Measurements from ENCODE around the gene ALPP.
"Not testable (repeated sequence)": the region's sequence is repeated elsewhere in the genome, so short reads cannot be mapped to it uniquely, and the experiment has no call there.

The ALPP gene

DNA sequence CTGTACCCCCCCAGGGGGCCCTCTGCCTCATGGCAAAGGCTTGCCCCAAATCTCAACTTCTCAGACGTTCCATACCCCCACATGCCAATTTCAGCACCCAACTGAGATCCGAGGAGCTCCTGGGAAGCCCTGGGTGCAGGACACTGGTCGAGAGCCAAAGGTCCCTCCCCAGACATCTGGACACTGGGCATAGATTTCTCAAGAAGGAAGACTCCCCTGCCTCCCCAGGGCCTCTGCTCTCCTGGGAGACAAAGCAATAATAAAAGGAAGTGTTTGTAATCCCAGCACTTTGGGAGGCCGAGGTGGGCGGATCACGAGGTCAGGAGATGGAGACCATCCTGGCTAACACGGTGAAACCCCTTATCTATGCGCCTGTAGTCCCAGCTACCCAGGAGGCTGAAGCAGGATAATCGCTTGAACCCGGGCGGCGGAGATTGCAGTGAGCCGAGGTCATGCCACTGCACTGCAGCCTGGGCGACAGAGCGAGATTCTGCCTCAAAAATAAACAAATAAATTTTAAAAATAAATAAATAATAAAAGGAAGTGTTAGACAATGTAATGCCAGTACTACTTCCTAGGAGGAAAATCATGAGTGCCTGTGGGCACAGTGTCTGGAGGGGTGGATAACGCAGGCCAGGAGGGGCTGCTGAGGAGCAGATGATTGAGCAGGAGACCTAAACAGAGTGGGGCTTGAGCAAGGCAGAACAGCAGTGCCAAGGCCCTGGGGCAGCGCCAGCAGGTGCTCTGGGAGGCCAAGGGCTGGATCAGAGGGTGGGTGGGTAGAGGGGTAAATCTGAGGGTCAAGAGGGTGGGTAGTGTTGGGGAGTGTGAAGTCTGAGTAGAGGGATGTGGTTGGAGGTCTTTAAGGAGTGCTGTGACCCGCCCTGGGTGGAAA is 4.0 kb downstream of the ALPP start:
- DNase-seq: no peak

DNA sequence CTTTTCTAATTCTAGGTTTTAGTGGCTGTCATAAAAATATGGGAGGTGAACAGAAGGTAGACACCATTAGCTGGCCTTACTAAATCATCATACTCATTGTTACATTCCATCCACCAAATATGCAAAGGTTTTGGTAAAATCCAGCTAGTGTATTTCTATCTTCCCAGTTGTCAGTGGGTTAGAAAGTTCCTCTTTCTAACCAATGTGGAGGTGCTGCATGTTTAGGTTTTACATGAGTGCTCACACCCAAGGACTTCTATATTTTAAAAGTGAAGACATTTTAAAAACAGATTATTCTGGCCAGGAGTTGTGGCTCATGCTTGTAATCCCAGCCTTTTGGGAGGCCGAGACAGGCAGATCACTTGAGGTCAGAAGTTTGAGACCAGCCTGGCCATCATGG is 5.9 kb downstream of the ALPP start:
- DNase-seq: no peak

DNA sequence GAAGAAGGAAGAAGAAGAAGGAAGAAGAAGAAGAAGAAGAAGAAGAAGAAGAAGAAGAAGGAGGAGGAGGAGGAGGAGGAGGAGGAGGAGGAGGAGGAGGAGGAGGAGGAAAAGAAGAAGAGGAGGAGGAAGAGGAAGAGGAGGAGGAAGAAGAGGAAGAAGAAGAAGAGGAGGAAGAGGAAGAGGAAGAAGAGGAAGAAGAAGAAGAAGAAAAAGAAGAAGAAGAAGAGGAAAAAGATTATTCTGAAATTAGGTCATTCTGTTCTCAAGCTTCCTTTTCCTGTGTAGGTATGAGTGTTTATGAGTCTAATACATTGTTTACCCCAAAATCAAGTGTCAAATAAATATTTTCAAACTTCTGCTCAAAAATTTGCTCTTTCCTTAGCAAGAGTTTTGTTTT is 6.5 kb downstream of the ALPP start:
- DNase-seq: not testable (repeated sequence)

DNA sequence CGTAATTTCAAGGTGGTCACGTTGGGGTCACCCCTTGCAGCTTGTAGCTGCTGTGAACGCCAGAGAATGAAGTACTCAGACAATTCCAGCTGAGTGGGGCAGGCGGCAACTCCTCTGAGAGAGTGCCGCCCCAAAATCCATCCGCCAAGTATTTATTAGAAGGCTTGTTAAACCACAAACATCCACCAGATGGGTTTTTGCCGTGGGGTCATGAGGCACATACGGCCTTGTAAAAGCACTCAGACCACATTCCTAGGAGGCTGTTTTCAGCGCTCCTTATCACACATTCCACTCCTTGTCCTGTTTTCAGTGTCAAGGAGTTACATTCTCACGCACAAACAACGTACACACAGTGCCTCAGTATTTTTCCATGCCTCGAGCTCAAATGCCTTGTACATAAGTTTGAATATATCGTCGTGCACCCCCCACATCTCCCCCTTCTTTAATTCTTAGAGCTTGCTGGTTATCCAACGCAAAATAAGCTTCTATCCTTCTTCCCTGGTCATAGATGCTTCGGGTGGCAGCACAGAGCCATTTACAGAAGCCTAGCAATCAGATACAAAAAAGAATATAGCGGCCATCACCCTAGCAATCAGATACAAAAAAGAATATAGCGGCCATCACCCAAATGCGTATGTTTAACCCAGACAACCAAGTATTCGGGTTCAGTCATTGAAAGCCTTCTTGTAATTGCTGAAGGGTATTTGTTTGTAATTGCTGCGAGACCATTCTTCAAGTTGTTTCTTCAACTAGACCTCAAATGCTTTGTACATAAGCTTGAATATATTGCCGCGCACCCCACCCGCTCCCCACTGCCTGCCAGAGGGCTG is 7.3 kb downstream of the ALPP start:
- DNase-seq: no peak

DNA sequence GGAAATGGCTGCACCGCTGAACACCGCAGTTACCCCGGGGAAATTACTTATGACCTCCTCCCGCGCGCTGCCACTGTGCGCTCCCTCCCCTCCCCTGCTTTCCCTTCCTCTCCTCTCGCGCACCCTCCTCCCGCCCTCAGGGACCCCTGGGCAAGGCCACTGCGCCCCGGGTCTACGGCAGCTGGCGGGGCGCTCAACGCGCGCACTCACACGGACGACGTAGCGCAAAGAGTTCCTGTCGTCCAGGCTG is 7.9 kb downstream of the ALPP start:
- no peak for DNase-seq

DNA sequence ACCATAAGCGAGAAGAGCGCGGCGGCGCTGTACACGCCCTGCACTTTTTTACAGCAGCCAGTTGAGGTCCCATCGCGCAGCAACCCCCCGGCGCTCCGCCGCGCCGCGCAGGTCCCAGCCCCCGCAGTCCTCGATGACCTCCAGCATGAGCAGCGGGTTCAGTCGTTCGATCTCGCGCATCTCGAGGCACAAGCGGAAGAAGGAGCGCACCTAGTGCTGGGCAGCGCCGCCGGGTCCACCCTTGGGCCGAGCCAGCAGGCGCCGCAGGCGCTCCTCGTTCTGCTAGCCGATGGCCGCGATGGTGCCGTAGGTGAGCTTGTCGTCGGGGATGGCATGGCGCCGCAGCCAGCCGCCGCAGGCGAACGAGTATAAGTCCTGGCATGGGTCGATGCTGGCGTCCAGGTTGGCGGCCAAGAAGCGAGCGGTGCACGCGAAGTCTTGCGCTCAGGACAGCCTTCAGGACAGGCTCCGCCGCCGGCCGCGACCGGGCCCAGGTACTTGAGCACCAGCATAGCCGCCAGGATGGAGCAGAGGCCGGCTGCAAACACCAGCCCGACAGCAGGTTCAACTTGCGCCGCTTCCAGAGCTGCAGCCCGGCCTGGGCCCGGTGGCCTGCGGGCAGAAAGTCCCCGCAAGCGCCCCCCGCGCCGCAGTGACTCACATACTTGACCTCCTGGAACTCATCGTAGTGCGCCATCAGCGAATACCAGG is 8.3 kb downstream of the ALPP start:
- no peak for DNase-seq

DNA sequence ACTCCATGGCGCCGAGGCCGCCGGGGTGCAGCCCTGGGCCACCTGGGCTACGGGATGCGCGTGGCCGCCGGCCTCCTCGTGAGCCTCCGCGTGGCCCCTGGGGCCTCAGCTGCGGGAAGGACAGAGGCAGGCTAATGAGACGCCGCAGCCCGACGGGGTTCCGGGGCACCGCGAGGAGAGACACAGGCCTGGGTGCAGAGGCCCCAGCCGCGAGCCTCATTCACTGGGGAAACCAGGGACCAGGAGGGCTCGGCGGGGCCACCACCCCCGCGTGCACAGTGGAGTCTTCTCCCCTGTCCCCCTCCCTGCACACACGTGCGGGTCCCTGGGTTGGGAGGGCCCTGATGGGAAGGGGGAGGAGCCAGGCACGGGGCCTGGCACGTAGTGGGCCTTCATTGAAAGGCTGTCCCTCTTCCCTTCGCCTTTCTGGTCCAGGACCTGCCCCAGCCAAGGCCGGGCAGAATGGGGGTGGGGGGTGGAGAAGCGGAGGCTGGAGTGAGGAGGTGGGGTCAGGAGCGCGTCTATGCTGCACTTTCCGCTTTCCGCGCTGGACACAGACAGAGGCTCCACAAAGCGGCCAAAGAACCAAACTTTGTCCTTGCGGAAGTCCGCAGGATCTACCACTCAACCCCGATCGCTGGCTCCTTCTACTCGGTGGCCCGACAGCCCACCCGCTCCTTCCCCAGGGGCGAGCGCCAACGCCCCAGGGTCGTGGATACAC is 9.1 kb downstream of the ALPP start:
- no peak for DNase-seq

DNA sequence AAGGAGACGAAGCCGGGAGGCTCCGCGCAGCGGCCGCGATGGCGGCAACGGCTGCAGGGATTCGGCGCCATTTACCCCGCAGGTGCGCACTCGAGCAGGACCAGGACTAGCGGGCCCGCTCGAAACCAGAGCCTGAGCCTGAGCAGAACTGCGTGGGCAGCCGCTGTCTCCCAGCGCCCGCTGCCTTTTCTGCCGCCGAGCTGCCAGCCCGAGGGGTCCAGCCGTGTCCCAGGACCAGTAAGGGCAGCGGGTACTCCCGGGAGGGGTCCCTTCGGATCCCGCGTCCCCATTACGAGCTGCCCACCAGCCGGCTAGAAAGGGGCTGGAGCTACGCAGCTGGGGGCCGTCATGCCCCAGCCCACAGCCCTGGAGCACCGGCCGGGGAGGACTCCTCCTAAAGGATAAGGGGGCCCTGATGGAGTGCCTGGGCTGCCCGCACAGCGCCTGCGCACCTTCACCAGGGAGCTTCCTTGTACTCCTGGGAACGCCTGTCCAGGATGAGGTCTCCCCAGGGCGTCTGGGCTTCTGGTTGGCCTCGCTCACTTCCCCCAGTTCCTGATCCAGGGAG is 9.9 kb downstream of the ALPP start:
- DNase-seq: no peak

DNA sequence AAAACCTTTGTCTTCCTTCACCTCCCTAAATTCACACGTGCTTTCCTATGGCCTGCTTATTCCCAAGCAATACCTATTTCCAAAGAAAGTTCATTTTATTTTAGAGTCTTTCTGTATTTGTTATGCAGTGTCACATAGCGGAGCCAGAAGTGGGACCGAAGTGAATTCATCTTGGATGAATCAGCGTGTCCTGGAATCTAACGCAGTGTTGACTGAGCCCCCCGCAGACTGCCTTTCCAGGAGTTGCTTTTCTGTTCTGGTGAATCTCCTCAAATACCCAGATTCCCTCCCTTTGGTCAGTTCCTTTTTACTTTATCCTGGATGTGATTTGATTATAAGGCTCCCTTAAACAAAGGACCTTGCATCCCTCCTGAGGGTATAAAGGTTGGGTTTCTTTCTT is 10.8 kb downstream of the ALPP start:
- DNase-seq: no peak

DNA sequence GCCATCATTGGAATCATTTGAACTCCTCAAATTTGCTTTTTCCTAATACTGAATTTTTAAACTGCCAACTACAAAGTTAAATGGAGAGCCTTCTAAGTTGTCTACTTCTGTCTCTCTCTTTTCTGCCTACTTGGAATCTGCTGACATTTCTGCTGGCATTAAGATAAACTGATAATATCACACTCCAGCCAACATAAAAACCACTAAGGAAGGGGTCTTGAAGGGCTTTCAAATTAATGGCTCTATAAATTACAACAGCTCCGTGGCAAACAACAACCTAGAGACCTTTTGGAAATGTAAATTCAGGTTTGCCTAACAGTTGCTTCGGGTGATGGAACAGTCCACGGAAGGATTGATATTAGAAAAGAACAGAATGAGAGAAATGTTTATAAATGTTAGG is 12.1 kb downstream of the ALPP start:
- no peak for DNase-seq

DNA sequence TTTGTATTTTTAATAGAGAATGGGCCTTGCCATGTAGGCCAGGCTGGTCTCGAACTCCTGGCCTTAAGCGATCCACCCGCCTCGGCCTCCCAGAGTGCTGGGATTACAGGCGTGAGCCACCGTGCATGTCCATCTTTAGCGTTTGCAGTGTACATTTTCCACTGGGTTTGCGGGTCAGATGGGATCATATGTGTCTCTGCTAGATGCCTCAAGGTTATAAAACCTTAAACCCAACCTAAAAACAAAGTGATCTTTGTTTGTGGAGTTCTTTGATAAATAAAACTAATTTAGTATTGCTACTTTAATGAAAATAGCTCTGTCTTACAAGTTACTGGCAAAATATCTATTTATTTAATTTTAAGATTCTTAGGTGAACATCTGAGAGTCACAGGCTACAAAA is 15.0 kb downstream of the ALPP start:
- no peak for DNase-seq

DNA sequence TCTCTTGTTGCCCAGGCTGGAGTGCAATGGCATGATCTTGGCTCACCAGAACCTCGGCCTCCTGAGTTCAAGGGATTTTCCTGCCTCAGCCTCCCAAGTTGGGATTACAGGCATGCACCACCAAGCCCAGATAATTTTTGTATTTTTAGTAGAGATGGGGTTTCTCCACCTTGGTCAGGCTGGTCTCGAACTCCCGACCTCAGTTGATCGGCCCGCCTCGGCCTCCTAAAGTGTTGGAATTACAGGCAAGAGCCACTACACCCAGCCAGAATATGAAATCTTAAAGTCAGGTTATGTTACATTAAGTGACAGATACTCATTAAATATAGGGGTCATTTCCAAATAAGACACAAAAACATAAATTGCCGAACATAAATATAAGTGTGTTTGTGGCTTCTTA is 15.9 kb downstream of the ALPP start:
- not testable (repeated sequence) for DNase-seq

DNA sequence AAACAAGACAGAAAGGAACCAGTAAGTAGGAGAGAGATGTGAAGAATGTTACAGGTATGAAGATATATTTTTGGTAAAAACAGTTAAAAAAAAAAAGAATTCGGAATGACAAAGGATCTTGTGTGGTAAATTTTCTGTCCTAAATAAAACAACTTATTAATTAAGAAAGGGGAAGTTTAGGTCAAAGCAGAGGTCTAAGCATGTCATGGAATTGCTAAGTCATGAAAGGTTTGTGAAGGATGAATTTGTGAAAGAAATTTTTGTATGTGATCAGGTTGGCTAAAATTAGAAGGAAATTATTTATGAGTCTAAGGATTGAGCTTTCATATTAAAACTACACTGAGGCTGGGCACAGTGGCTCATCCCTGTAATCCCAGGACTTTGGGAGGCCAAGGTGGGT is 17.0 kb downstream of the ALPP start:
- DNase-seq: no peak

DNA sequence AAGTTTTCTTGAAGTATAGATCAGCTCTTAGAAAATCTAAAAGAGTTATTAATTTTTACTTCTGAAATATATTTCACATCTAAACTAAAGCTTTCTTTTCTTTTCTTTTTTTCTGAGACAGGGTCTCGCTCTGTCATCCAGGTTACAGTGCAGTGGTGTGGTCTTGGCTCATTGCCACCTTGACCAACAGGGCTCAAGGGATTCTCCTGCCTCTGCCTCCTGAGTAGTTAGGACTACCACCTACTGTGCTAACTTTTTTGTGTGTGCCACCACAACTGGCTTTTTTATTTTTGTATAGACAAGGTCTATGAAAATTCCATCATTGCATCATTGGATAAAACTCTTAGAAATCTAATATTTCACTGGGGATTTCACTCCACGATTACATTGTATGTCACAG is 18.1 kb downstream of the ALPP start:
- DNase-seq: no peak

DNA sequence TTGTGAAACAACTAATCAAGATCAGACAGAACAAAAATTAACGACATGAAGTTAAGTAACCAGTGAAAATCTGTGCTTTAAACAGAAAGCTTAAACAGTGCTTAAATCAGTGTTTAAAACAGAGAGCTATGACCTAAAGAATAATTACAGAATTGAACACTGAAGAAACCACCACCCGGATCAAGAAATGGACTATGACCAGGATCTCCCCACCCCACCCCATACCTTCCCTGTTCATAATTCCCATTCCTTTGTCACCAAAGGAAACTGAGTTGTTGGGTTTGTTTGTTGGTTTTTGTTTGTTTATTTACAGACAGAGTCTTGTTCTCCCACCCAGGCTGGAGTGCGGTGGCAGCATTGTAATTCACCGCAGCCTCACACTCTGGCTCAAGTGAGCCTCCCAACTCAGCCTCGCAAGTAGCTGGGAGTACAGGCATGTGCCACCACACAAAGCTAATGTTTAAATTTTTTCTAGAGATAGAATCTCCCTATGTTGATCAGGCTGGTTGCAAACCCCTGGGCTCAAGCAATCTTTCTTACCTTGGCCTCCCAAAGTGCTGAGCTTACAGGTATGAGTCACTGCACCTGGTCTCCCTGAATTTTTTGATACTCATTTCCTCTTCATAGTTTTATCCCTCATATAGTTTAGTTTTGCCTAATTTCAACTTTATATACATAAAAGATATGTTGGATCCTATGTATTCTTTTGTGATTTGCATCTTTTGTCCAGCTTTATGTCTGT is 19.9 kb downstream of the ALPP start:
- DNase-seq: no peak

DNA sequence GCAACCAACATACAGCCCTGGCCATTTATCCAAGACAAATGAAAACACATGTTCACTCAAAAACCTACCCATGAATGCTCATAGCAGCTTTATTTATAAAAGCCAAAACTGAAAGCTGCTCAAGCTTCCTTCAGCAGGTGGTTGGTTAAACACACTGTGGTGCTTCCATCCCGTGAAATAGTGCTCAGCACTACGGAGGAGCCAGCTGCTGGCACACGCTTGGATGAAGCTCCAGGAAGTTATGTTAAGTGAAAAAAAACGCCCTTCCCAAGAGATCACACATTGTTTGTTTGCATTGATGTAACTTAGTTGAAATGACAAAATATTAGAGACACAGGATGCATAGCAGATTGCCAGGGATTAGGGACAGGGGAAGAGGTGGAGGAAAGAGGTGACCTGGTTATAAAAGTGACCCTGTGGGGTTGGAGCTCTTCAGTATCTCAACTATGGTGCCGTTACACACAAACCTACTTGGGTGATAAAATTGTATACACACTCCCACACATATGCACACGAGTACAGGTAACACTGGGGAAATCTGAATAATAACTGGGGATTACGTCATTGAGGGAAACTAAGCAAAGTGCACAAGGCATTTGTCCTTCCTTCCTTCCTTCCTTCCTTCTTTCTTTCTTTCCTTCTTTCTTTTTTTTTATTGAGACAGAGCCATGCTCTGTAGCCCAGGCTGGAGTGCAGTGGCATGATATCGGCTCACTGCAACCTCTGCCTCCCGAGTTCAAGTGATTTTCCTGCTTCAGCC is 21.9 kb downstream of the ALPP start:
- DNase-seq: no peak

DNA sequence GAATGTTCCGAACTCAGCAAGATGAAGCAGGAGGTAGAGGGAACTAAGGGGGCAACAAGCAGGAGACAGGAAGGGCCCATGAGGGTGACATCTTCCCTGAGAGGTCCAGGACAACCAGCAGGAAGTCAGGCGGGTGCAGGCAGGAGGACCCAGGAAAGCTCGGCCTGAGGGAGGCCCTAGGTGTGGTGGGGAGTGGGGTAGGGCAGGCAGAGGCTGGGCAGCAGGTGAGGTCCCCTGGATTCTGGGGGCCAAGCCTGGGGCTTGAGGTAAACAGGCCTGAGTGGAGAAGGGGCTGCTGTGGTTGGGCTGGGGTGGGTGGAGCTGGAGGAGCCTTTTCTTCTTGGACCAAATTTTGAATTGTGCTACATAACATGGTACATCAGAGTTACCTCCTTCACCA is 24.0 kb downstream of the ALPP start:
- no peak for DNase-seq

DNA sequence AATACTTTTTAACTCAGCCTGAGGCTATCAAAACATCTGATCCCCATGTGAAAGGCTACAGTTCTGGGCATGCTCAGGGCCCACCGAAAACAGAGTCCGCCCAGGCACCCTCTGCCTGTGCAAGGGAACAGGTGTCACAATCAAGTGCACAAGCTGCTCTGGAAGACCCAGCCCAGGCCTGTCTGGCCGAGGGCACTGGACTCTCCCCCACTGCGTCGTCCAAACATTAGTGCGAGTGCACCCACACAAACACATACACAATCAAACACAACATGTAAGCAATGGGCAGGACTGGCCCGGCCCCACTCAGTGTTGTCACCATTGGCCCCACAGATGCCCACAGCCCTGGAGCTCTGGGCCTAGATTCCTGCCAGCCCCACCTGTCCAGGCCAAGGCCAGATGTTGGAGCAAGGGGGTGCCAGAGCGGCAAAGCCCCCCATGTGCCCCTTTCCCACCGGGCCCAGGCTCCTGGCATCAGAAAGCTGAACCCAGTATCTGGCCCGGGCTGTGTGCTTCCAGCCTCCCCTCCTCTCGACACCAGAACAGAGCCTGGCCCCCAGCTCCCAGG is 27.5 kb downstream of the ALPP start:
- DNase-seq: no peak

DNA sequence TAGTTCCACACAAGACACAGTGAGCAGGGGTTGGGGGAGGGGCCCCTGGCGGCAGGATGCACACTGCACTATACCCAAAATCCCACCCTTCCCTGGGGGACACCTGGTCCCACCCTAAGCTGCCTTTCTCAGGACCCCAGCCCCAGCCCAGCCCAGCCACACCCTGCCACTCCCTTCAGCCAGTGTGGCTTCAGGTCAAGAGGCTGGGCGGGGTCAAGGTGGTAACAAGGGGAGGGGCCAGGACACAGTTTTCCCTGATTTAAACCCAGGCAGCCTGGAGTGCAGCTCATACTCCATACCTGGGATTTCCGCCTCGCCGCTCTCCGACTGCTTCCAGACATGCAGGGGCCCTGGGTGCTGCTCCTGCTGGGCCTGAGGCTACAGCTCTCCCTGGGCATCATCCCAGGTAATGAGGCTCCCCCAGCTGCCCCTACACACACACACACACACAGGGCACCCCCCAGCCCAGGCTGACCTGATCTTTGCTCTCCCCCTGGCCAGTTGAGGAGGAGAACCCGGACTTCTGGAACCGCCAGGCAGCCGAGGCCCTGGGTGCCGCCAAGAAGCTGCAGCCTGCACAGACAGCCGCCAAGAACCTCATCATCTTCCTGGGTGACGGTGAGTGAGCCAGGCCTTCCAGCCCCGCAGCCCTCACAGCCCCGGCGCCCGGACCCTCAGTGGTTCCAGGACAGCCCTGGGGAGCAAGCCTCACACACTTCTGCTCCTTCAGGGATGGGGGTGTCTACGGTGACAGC is 28.2 kb downstream of the ALPP start, which contains the start of gene ALPG:
Gene ALPG (plus strand): TSS at position 289 of the 755 bp plus-strand sequence. CDS start 51 bp downstream, at position 340.
- DNase-seq: no peak
